ENCODE results near the gene MPPED1. TPM values are rescaled to one million over a fixed set of nuclear protein-coding genes. Genes with fewer than 3 reads are reported as not detected.

Gene MPPED1
- total and polyA plus RNA-seq, 2 donors (not counting 3 experiments of a cell fraction or from before 2014, with no cell fraction given): not detected

- H3K27ac ChIP-seq (ENCODE audit: insufficient read depth, low read depth, low read length): no peak overlapping the region
- H3K4me1 ChIP-seq (ENCODE audit: control insufficient read depth, extremely low read depth, insufficient read depth, low read length): no peaks in the 10 kb centered on the region
- BruUV-seq (replicated peaks): no TSS peak
- no peaks in the 10 kb centered on the region for H3K9me3 ChIP-seq (replicated peaks; ENCODE audit: control insufficient read depth, insufficient read depth, low read length)
- H3K79me2 ChIP-seq (ENCODE audit: control insufficient read depth, insufficient read depth, low read length): no peaks in the 10 kb centered on the region
- H3K4me2 ChIP-seq (ENCODE audit: insufficient read depth, low read length): no peak overlapping the region
- no peak overlapping the region for H2AFZ ChIP-seq (ENCODE audit: low read depth, low read length)
- no peak overlapping the region for H3K4me3 ChIP-seq (replicated peaks in 1 of 3; ENCODE audit: insufficient read depth in 1 of 3, low read depth in 1 of 3, low read length in 3 of 3)
- no peak for FAIRE-seq
- H3K36me3 ChIP-seq (ENCODE audit: control insufficient read depth in 2 of 2, extremely low read depth in 1 of 2, insufficient read depth in 2 of 2, low read length in 2 of 2): no peaks in the 10 kb centered on the region
- dilution Hi-C loops (cut with MboI; ENCODE audit: extremely low pct_ligation_motif_present, low sequenced_read_pairs): no loop called here
- no peak for DNase-seq (ENCODE audit: low read depth, low spot score)
- H4K20me1 ChIP-seq (replicated peaks; ENCODE audit: control insufficient read depth, extremely low read depth, insufficient read depth, low read length): no peaks in the 10 kb centered on the region
- no peak for TF ChIP-seq MYC (IDR thresholded peaks at IDR 0.05; ENCODE audit: low read depth, low read length)
- TF ChIP-seq JUN (IDR thresholded peaks at IDR 0.05; ENCODE audit: borderline replicate concordance, insufficient read depth, insufficient read length, low read depth): no peak
- no peak for TF ChIP-seq MAX (IDR thresholded peaks at IDR 0.05; ENCODE audit: insufficient read depth, insufficient read length)
- no peak for TF ChIP-seq POLR2AphosphoS5 (IDR thresholded peaks at IDR 0.05; ENCODE audit: insufficient read depth, low read depth, low read length)
- TF ChIP-seq POLR2A (IDR thresholded peaks at IDR 0.05; ENCODE audit: low read depth, low read length): no peak
- no peak for TF ChIP-seq EZH2 (IDR thresholded peaks at IDR 0.05; ENCODE audit: borderline replicate concordance, low read depth, low read length, severe bottlenecking)
- no peak for TF ChIP-seq FOS (IDR thresholded peaks at IDR 0.05; ENCODE audit: borderline replicate concordance, insufficient read depth, low read length)
- TF ChIP-seq CTCF (IDR thresholded peaks at IDR 0.05; ENCODE audit: extremely low read depth in 1 of 2, insufficient read depth in 1 of 2, low read depth in 1 of 2, low read length in 2 of 2): no peak
- TF ChIP-seq GATA2 (IDR thresholded peaks at IDR 0.05; ENCODE audit: insufficient read depth, insufficient read length, low read depth, low read length): no peak
- intact Hi-C loops (cut with micrococcal nuclease): no loop called here
- no peak overlapping the region for H3K9ac ChIP-seq (replicated peaks; ENCODE audit: extremely low read depth, insufficient read depth, low read length)
- ChIA-PET CTCF (no interaction called here), POLR2A (no interaction called here)
- H3K27me3 ChIP-seq (ENCODE audit: control insufficient read depth in 2 of 2, insufficient read depth in 2 of 2, low read length in 2 of 2): peaks cover 2 to 3% of the 10 kb centered on the region in 2 experiments
- H3K9me1 ChIP-seq (replicated peaks; ENCODE audit: control insufficient read depth, extremely low read depth, insufficient read depth, low read length): no peaks in the 10 kb centered on the region
Measured at GRCh38 chr22:43419371-43420080, 7.7 kb downstream of the MPPED1 start.
